Measurements from ENCODE around the gene EPHB2. TPM values are rescaled to one million over a fixed set of nuclear protein-coding genes. Genes with fewer than 3 reads are reported as not detected.
"Not testable (repeated sequence)": the region's sequence is repeated elsewhere in the genome, so short reads cannot be mapped to it uniquely, and the experiment has no call there.

Gene EPHB2
- polyA plus RNA-seq, 1 donor = 15.7 TPM

GRCh38 chr1:22914633-22915217 lies 204.1 kb downstream of the EPHB2 start:
- no peak for DNase-seq (ENCODE audit: low read depth)

GRCh38 chr1:22915231-22915630 lies 204.6 kb downstream of the EPHB2 start:
- no peak for DNase-seq (ENCODE audit: low read depth)

DNA sequence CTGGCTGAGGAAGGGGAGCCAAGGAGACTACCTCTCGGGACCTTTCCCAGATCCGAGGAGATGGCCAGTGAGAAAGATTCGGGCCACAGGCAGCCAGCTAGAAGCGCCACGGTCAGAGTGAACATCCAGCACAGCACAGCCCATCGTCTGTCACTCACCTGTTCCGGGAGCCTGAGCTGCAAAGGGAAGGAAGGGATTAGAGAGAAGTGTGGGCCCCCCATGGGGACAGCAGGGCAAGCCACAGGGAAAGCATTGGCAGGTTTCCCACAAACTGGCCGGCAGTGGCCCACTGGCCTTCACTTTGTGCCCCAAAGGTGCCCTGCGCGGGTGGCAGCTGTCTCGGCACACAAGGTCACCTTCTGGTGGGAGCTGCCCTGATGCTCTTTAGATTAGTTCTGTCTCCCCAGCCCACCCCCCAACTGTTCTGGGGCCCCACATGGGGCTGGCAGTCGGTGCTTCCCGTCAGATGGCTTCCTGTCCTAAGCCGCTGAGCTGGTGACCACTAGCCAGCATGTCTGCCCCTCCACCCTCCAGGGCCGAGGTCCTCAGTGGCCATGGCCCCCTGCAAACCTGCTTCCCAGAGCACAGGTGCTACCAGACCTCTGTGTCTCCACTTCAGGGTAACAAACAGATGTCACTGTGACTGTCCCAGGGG lies 205.3 kb downstream of the EPHB2 start:
- no peak for DNase-seq (ENCODE audit: low read depth)

- DNase-seq (ENCODE audit: low read depth) = peak; percentile 13
These were observed 205.8 kb downstream of the EPHB2 start for GRCh38 chr1:22916471-22916820.

- DNase-seq (ENCODE audit: low read depth) = no peak
These were observed 207.3 kb downstream of the EPHB2 start for GRCh38 chr1:22917989-22918388.

DNA sequence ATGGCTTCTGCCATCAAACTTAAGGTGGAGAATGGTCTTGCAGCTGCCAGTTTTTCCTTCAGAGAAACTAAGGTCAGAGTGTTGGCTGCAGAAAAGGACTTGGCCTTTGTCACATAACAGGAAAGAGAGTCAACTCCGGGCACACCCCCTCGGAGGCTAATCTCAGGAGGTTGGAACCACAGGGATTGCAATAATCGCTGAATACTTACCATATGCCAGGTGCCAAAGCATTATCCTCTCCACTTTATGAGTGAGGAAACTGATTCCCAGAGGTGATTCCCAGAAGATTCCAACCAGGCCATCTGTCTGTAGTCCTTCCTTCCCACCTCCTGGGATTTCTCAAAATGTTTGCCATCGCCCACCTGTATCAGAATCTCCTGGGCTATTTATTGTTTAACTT lies 208.0 kb downstream of the EPHB2 start:
- no peak for DNase-seq (ENCODE audit: low read depth)

GRCh38 chr1:22919341-22920025 lies 208.8 kb downstream of the EPHB2 start:
- no peak for DNase-seq (ENCODE audit: low read depth)

DNA sequence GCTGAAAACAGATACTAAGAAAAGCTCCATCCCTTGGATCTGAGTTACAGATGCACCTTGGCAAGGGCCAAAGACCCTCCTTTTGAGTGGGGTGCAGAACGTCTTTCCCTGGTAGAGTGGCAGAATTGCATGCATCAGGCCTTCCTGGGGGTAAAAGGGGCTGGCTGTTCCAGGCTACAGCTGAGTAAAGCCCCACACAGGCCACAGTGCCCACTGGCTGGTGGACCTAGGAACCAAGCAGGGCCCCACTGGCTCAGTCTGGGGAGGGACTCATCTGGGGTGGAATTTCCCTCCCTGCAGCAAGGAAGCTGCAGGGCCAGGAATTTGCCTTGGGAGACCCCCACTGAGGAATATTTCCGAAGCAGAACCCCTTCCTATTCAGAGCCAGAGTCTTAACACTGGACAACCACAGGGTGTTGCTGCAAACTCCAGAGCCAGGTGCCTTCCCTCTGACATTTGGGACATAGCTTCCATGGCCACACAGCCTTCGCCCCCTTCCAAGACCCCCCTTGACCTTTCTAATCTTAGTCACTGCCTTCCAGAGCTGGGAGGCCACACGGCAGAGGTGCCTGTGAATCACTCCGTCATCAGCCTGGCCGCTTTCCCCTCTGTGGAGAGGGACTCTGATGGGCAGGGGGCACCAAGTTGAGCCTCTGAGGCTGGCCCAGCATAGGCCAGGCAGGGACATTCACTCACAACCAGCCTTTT lies 209.5 kb downstream of the EPHB2 start:
- no peak for DNase-seq (ENCODE audit: low read depth)

DNA sequence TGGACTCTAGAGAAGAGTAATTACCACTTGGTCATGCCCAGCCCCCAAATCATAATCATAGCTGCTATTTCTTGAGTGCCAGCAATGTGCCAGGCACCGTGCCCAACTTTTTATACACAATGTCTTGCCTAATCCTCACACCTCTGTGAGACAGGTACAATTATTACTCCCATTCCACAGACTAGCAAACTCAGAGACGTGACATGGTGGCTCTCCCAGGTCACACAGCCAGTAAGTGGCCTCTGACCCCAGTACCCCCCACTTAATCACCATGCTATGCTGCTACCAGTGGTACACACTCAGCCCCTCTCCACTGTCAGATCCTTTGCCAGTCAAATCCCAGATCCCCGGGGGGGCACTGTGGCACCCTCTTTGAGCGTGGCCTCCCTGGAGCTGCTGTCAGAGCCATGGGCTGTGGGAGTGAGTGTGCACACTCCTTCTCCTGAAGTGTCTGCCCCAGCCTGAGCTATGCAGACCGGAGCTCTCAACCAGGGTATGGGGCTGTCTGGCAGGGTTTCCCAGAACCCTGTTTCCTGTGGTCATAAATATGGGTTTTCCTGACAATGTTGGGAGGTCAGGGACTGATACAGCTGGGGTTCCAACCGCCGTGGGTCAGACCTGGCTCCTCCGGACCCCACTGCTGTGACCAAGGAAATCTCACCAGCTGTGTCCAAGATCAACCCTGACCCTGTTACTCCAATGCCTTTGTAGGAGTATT lies 210.3 kb downstream of the EPHB2 start:
- DNase-seq (ENCODE audit: low read depth) = no peak

DNA sequence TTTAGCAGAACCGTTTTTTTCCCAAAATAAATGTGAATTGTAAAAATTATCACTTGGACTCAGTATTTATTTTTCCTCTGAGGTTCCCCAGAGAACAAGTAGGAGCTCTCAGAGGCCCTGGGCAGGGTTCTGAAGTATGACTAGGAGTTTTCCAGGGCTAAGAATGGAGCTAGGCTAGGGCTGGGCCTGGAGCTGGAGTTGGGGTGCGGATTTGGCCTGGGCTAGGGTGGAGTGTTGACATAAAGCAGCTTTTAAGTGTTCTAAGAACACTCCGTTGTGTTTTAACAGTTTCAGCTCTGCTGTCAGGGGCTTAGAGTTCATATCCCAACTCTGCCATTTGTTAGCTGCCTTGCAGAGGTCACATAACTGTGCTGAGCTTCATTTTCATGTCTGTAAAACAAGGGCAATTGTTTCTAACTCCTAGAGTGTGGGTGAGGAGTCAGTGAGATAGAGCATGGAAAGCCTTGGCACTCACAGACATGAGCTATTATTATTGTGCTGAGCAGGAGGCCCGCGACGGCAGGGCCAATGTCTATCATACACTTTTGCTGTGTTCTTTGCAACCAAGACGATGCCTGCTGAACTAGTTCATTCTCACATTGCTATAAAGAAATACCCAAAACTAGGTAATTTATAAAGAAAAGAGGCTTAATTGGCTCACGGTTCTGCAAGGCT lies 210.9 kb downstream of the EPHB2 start:
- no peak for DNase-seq (ENCODE audit: low read depth)

DNA sequence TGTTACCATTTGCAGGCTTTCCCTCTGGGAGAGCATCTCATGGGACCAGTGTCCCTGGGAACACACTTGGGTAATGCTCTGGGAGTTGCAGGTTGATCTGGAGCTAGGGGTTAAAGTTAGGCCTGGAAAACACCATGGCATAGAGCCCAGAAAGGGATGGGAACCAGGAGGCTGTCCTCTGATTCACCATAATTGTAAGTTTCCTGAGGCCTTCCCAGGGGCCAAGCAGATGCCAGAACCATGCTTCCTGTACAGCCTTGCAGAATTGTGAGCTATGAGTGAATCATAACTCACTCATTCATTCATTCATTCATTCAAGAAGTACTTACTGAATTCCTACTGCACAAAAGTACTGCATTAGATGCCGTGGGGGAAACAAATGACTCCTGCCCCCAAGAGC lies 212.0 kb downstream of the EPHB2 start:
- no peak for DNase-seq (ENCODE audit: low read depth)

GRCh38 chr1:22925111-22925510 lies 214.5 kb downstream of the EPHB2 start:
- DNase-seq (ENCODE audit: low read depth) = no peak

- no peak for DNase-seq (ENCODE audit: low read depth)
These were observed 219.7 kb downstream of the EPHB2 start for GRCh38 chr1:22930240-22930912.

- no peak for DNase-seq (ENCODE audit: low read depth)
These were observed 222.3 kb downstream of the EPHB2 start for GRCh38 chr1:22932803-22933470.

- no peak for DNase-seq (ENCODE audit: low read depth)
These were observed 224.8 kb downstream of the EPHB2 start for GRCh38 chr1:22935433-22935832.

DNA sequence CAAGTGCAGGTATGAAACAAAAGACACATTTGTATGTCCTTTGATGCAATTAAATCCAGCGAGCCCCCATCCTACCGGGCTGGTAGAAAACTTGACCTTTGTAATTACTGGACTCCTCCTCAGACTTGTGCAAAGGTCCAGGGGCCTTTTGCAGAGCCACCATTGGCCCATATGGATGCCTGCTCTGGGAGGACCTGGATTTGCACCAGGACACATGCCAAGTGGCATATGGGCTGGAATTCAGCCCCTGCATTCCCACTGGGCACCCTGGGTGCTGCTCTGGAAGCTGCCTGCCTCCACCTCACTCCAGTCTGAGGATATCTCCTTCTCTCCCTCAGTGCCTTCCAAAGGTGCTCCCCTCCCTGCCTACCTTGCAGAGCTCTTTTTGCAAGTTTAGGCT lies 226.0 kb downstream of the EPHB2 start:
- no peak for DNase-seq (ENCODE audit: low read depth)

DNA sequence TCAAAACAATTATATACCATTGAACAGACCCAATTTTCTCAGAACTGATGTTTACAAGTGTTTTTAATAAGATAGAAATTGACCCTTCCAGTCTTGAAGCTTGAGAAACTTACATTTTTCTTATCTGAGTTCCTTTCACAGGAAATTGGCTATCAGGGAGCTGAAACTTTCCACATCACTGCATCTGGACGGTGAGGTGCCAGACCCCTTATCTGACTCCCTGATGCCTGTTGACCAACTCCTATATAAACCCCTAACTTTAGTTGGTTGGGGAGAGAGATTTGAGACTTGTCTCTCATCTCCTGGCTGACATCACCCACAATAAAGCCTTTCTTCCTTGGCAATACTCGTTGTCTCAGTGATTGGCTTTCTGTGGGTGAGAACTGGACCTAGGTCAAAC lies 230.6 kb downstream of the EPHB2 start:
- no peak for DNase-seq (ENCODE audit: low read depth)

DNA sequence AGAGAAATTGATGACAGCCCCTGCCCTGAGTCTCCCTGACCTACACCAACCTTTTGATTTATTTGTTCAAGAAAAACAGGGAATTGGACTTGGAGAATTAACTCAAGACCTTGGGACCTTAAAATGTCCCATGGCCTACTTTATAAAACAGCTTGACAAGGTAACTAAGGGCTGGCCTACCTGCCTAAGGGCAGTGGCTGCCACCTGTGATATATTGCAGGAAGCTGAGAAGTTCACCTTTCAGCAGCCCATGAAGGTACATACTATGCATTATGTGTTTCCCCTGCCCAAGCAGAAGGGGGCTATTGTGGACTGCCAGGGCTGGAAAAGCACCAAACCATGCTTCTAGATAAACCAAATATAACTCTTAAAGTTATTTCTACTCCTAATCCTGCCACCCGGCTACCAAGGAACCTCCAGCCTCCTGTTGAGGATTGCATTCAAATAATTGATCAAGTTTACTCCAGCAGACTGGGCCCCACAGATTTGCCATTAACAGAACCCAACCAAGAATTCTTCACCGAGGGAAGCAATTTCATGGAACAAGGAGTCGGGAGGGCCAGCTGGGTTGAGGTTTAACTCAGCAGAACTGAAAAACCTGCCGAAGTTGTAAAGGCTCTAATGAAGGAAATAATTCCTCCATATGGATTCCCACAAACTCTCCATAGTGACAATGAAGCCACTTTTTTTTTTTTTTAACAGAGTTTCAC lies 233.9 kb downstream of the EPHB2 start:
- DNase-seq (ENCODE audit: low read depth) = no peak

- not testable (repeated sequence) for DNase-seq (ENCODE audit: low read depth)
These were observed 234.5 kb downstream of the EPHB2 start for GRCh38 chr1:22945171-22945570.

Measured in forelimb muscle (tissue), 1 donor.